HEK293 (cell line): ENCODE data around the gene P3H4.

ENCODE experiments used
- BCL6B ChIP-seq: fragments of 450-650 bp; formaldehyde crosslinking; IDR thresholded peaks from 2 replicates; pipeline ENCODE4 v1.5.1; 2017; ENCODE audit warnings: missing biosample characterization, missing genetic modification characterization
- EGR2 ChIP-seq: fragments of 450-650 bp; formaldehyde crosslinking; IDR thresholded peaks from 2 replicates; pipeline ENCODE4 v1.5.1; 2016; ENCODE audit warnings: low read depth, missing biosample characterization, missing genetic modification characterization
- FEZF1 ChIP-seq: fragments of 450-650 bp; formaldehyde crosslinking; IDR thresholded peaks from 2 replicates; pipeline ENCODE4 v1.5.1; 2016; ENCODE audit warnings: missing biosample characterization, missing genetic modification characterization
- GLIS1 ChIP-seq: fragments of 450-650 bp; formaldehyde crosslinking; IDR thresholded peaks from 2 replicates; pipeline ENCODE4 v1.5.1; 2016; ENCODE audit warnings: missing biosample characterization, missing genetic modification characterization
- HIC1 ChIP-seq: fragments of 450-650 bp; formaldehyde crosslinking; IDR thresholded peaks from 2 replicates; pipeline ENCODE4 v1.5.1; 2016; ENCODE audit warnings: missing biosample characterization, missing genetic modification characterization
- HOXD13 ChIP-seq: sonication (generic); formaldehyde crosslinking; IDR thresholded peaks from 2 replicates; pipeline ENCODE4 v1.8.0; 2022; ENCODE audit warnings: missing genetic modification reagents, borderline replicate concordance
- KLF10 ChIP-seq: fragments of 450-650 bp; IDR thresholded peaks from 2 replicates; pipeline ENCODE4 v1.5.1; 2018; ENCODE audit warnings: missing biosample characterization, mild to moderate bottlenecking, missing genetic modification characterization
- KLF8 ChIP-seq: fragments of 450-650 bp; formaldehyde crosslinking; IDR thresholded peaks from 2 replicates; pipeline ENCODE4 v1.5.1; 2016; ENCODE audit warnings: missing biosample characterization, missing genetic modification characterization
- PRDM1 ChIP-seq: fragments of 450-650 bp; formaldehyde crosslinking; IDR thresholded peaks from 2 replicates; pipeline ENCODE4; 2016; ENCODE audit warnings: missing biosample characterization, missing genetic modification characterization
- YY1 ChIP-seq: fragments of 450-650 bp; formaldehyde crosslinking; IDR thresholded peaks from 2 replicates; pipeline ENCODE4 v1.5.1; 2018; ENCODE audit warnings: missing biosample characterization, missing genetic modification characterization
- YY2 ChIP-seq: fragments of 450-650 bp; formaldehyde crosslinking; IDR thresholded peaks from 2 replicates; pipeline ENCODE4 v1.5.1; 2016; ENCODE audit warnings: missing biosample characterization, missing genetic modification characterization
- ZFHX2 ChIP-seq: fragments of 450-650 bp; formaldehyde crosslinking; conservative IDR thresholded peaks from 2 replicates; pipeline ENCODE4 v1.5.1; 2016; ENCODE audit warnings: missing biosample characterization, missing genetic modification characterization
- ZNF2 ChIP-seq: fragments of 450-650 bp; formaldehyde crosslinking; IDR thresholded peaks from 2 replicates; pipeline ENCODE4 v1.5.1; 2016; ENCODE audit warnings: missing biosample characterization, missing genetic modification characterization
- ZNF223 ChIP-seq: fragments of 450-650 bp; formaldehyde crosslinking; IDR thresholded peaks from 2 replicates; pipeline ENCODE4 v1.5.1; 2016; ENCODE audit warnings: missing biosample characterization, missing genetic modification characterization
- ZNF26 ChIP-seq: fragments of 450-650 bp; formaldehyde crosslinking; IDR thresholded peaks from 2 replicates; pipeline ENCODE4 v1.5.1; 2016; ENCODE audit warnings: missing biosample characterization, missing genetic modification characterization
- ZNF280D ChIP-seq: fragments of 450-650 bp; formaldehyde crosslinking; IDR thresholded peaks from 2 replicates; pipeline ENCODE4 v1.5.1; 2016; ENCODE audit warnings: missing biosample characterization, missing genetic modification characterization
- ZNF362 ChIP-seq: fragments of 450-650 bp; formaldehyde crosslinking; IDR thresholded peaks from 2 replicates; pipeline ENCODE4 v1.5.1; 2016; ENCODE audit warnings: missing biosample characterization, missing genetic modification characterization
- ZNF580 ChIP-seq: fragments of 450-650 bp; formaldehyde crosslinking; IDR thresholded peaks from 2 replicates; pipeline ENCODE4 v1.5.1; 2016; ENCODE audit warnings: missing biosample characterization, missing genetic modification characterization
- ZNF585B ChIP-seq: fragments of 450-650 bp; formaldehyde crosslinking; IDR thresholded peaks from 2 replicates; pipeline ENCODE4 v1.5.1; 2016; ENCODE audit warnings: missing biosample characterization, missing genetic modification characterization
- ZNF600 ChIP-seq: fragments of 450-650 bp; formaldehyde crosslinking; IDR thresholded peaks from 2 replicates; pipeline ENCODE4 v1.5.1; 2016; ENCODE audit warnings: missing biosample characterization, missing genetic modification characterization
- ZNF624 ChIP-seq: fragments of 450-650 bp; formaldehyde crosslinking; IDR thresholded peaks from 2 replicates; pipeline ENCODE4 v1.5.1; 2017; ENCODE audit warnings: missing biosample characterization, missing genetic modification characterization
- ZNF629 ChIP-seq: fragments of 450-650 bp; formaldehyde crosslinking; IDR thresholded peaks from 2 replicates; pipeline ENCODE4 v1.5.1; 2017; ENCODE audit warnings: missing biosample characterization, missing genetic modification characterization
- ZNF777 ChIP-seq: fragments of 450-650 bp; formaldehyde crosslinking; IDR thresholded peaks from 2 replicates; pipeline ENCODE4 v1.5.1; 2017; ENCODE audit warnings: missing biosample characterization, missing genetic modification characterization, borderline replicate concordance
- ZNF791 ChIP-seq: fragments of 450-650 bp; formaldehyde crosslinking; IDR thresholded peaks from 2 replicates; pipeline ENCODE4 v1.5.1; 2016; ENCODE audit warnings: missing biosample characterization, missing genetic modification characterization
- ZNF792 ChIP-seq: fragments of 450-650 bp; formaldehyde crosslinking; IDR thresholded peaks from 2 replicates; pipeline ENCODE4 v1.5.1; 2016; ENCODE audit warnings: missing biosample characterization, missing genetic modification characterization
- ZSCAN18 ChIP-seq: fragments of 450-650 bp; formaldehyde crosslinking; IDR thresholded peaks from 2 replicates; pipeline ENCODE4 v1.5.1; 2016; ENCODE audit warnings: missing biosample characterization, missing genetic modification characterization
- ZSCAN5A ChIP-seq: fragments of 450-650 bp; formaldehyde crosslinking; IDR thresholded peaks from 2 replicates; pipeline ENCODE4 v1.5.1; 2016; ENCODE audit warnings: missing biosample characterization, missing genetic modification characterization

The P3H4 gene

GRCh38 chr17:41786227-41787020, 25.3 kb downstream of the P3H4 start, which contains the start of gene JUP (continued):
- TF ChIP-seq ZNF600 (tag by site-specific recombination) (peak; percentile 99), HIC1 (tag by site-specific recombination) (no peak), ZSCAN18 (tag by site-specific recombination) (no peak), EGR2 (no peak), ZNF580 (tag by site-specific recombination) (no peak), ZNF223 (tag by site-specific recombination) (no peak), ZNF280D (no peak), KLF8 (peak; percentile 93), YY2 (no peak), FEZF1 (tag by site-specific recombination) (no peak), ZNF585B (no peak), ZNF624 (tag by site-specific recombination) (no peak), ZNF2 (tag by site-specific recombination) (no peak), ZNF362 (tag by site-specific recombination) (no peak), GLIS1 (no peak), ZSCAN5A (tag by site-specific recombination) (peak; percentile 70; the same call in 1 of the 2 replicates), YY1 (tag by site-specific recombination) (0 out of 2 replicates have a peak, but pooled peaks have one; percentile 50), HOXD13 (CRISPR knock-in tag) (no peak), ZNF792 (tag by site-specific recombination) (no peak), BCL6B (tag by site-specific recombination) (no peak), ZFHX2 (tag by site-specific recombination) (peak; percentile 65; the same call in 1 of the 2 replicates), ZNF629 (tag by site-specific recombination) (peak; percentile 36; the same call in 1 of the 2 replicates), ZNF777 (tag by site-specific recombination) (no peak), KLF10 (tag by site-specific recombination) (peak; percentile 97), PRDM1 (tag by site-specific recombination) (no peak), ZNF791 (tag by site-specific recombination) (no peak), ZNF26 (tag by site-specific recombination) (no peak)
